Measurements from ENCODE around the gene DNAI4. TPM values are rescaled to one million over a fixed set of nuclear protein-coding genes. Genes with fewer than 3 reads are reported as not detected.
A peak's percentile ranks its signal among the peaks of the same experiment; 100 is the strongest.
"Not testable (repeated sequence)": the region's sequence is repeated elsewhere in the genome, so short reads cannot be mapped to it uniquely, and the experiment has no call there.

The DNAI4 gene, protein sequence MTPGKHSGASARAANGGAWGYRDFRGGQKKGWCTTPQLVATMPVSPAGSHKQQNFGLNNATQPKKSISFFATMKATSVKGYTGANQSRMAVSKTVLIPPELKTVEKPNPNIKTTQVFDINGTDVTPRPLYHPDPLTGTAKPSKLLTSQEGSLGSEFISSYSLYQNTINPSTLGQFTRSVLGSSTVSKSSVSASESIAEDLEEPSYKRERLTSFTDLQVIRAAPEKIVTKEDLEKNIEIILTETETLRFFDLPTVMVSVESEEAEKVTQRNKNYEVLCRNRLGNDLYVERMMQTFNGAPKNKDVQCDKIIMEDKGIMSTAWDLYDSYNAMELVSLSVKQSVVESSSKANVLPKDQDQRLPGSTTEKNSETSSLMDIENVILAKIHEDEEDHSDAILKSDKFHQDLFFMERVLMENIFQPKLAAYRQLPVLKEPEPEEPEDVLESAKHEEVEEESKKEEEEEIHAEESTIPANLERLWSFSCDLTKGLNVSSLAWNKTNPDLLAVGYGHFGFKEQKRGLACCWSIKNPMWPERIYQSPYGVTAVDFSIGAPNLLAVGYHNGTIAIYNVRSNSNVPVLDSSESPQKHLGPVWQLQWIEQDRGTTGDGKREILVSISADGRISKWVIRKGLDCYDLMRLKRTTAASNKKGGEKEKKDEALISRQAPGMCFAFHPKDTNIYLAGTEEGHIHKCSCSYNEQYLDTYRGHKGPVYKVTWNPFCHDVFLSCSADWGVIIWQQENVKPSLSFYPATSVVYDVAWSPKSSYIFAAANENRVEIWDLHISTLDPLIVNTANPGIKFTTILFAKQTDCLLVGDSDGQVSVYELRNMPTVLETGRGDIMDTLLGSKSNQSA
- 1.9 and 6.1 TPM in 2 replicates for total RNA-seq (2014; rRNA removed; shearing (Covaris generic))
- 10.2 and 12.0 TPM in 2 replicates for total RNA-seq (2022)
- Bru-seq, nascent RNA = percentile 43 among the genes with signal in this experiment
- BruChase-seq, experiment 1, labeled RNA remaining after a 6-hour chase = percentile 54 among the genes with signal in this experiment
- percentile 50 among the genes with signal in this experiment for BruChase-seq, experiment 2, labeled RNA remaining after a 2-hour chase
- long read RNA-seq, partial matches to known transcripts = 0 of 13 reads
- long read RNA-seq, other reads (novel, unspliced or antisense) = 12 of 13 reads

DNA sequence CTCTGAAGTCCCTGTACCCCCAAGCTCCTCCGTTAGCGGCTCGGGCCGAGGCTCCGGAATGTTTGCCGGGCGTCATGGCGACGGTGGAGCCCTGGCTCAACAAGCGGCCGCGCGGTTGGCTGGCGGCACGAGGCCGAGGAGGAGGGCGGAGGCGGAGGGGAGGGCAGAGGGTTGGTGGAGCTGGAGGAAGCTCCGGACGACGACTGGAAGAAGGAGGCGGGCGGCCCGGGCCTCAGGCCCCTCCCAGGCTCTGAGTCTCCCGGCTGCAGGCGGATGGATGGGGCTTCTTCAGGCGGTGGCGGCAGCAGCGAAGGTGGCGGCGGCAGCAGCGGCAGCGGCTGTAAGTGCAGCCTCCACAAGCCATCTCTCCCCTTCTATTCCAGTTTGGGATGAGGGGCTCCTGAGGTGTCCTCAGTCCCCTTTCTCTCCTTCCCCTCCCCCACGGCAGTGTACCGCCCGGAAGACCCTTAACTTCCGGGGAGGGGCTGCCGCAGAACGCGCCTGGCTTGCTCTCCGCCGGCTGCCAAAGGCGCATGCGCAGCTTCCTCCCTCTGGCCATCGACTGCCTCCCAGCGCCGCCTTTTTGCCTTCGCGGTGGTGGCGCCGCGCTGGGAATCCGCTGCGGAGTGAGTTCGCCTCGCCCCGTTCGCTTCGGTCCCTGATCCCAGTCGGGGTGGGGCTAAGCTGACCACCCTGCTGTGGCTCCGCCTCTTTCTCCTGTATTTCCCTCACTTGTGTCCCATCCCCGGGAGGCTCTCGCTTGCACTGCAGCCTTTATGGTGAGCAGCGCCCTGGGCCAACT lies at the start of gene DNAI4, which contains the start of gene MIER1:
DNAI4 (minus strand) TSS at position 101 of the 802 bp plus-strand sequence; CDS start at position 76, 25 bp downstream.
MIER1 (plus strand) TSS at position 235 of the 802 bp plus-strand sequence; CDS start at position 274, 39 bp downstream.
- POLR2A ChIA-PET = interaction anchor here (0.6 to 2.1 kb wide), 19 partner anchors 9 to 798 kb away, joined by 3 to 9 read pairs (median 4); partner anchors contain the start of gene SLC35D1
- TF ChIP-seq EZH2phosphoT487 (IDR thresholded peaks at IDR 0.05; ENCODE audit: borderline replicate concordance, low read depth, low read length) = no peak
- TF ChIP-seq, protein P1, sequence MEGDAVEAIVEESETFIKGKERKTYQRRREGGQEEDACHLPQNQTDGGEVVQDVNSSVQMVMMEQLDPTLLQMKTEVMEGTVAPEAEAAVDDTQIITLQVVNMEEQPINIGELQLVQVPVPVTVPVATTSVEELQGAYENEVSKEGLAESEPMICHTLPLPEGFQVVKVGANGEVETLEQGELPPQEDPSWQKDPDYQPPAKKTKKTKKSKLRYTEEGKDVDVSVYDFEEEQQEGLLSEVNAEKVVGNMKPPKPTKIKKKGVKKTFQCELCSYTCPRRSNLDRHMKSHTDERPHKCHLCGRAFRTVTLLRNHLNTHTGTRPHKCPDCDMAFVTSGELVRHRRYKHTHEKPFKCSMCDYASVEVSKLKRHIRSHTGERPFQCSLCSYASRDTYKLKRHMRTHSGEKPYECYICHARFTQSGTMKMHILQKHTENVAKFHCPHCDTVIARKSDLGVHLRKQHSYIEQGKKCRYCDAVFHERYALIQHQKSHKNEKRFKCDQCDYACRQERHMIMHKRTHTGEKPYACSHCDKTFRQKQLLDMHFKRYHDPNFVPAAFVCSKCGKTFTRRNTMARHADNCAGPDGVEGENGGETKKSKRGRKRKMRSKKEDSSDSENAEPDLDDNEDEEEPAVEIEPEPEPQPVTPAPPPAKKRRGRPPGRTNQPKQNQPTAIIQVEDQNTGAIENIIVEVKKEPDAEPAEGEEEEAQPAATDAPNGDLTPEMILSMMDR (conservative IDR thresholded peaks at IDR 0.05; ENCODE audit: low read length) = 0 out of 2 replicates have a peak, but pooled peaks have one; percentile 34
- peak; percentile 97 for DNase-seq (ENCODE audit: low spot score)
- H3K4me2 ChIP-seq (ENCODE audit: low read length) = peak within 1 kb of the TSS; percentile 81
- peaks cover 14% of the 10 kb centered on the region for H3K9me3 ChIP-seq (ENCODE audit: low read length)
- peaks cover 45% of the 10 kb centered on the region for H3K4me1 ChIP-seq (ENCODE audit: insufficient read depth, low read length, poor library complexity, severe bottlenecking)
- no TSS peak for BruUV-seq (replicated peaks)
- CTCF ChIA-PET (ENCODE audit: unreplicated experiment) = interaction anchor here (0.6 to 1.0 kb wide), 2 partner anchors 36 to 404 kb away, joined by 3 read pairs; no protein-coding TSS in a partner anchor
- no peaks in the 10 kb centered on the region; the same call in 1 of the 2 replicates for H4K20me1 ChIP-seq (ENCODE audit: insufficient read depth, low read length)
- peaks cover 74% of the 10 kb centered on the region for H3K79me2 ChIP-seq (ENCODE audit: insufficient read depth, low read depth, low read length)
- H2AFZ ChIP-seq (ENCODE audit: low read length) = peak within 1 kb of the TSS; percentile 81
- peak within 1 kb of the TSS; percentile 96 for H3K4me3 ChIP-seq (ENCODE audit: low read depth, low read length, poor library complexity, severe bottlenecking)
- peaks cover 60% of the 10 kb centered on the region for H3K36me3 ChIP-seq (ENCODE audit: insufficient read depth, low read length)
- no peaks in the 10 kb centered on the region for H3K9me2 ChIP-seq (ENCODE audit: insufficient read depth, low read length)
- H3K27ac ChIP-seq (ENCODE audit: low read depth, low read length, poor library complexity, severe bottlenecking) = peak within 1 kb of the TSS; percentile 70
- intact Hi-C loops (cut with micrococcal nuclease; ENCODE audit: unreplicated experiment) = loop anchor here (1.0 to 10.0 kb wide), 2 partner anchors 156 to 760 kb away; partner anchors contain the start of gene GADD45A

DNA sequence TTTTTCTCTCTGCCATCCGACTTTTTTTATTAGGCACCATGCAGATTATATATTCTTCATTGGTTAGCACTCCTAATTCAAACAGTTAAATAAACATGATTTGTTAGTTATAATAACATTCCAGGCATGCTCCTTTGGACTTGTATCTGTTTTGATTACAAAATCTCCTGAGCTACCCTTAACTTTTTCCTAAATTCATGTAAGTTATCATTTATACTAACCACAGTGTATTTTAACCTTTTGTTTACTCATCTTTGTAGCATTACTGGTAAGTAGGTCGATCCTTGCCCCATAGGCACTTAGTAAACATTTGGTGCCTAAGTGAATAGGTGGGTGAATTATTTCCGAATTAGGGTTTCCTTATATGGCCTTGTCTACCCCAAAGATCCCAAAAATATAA lies 43.9 kb upstream of the DNAI4 start:
- DNase-seq (ENCODE audit: low spot score) = no peak
- peaks cover 5% of the 10 kb centered on the region; the same call in 1 of the 2 replicates for H3K9me3 ChIP-seq (ENCODE audit: low read length)
- ChIA-PET CTCF (ENCODE audit: unreplicated experiment) (no interaction called here), POLR2A (interaction anchor here (1.0 kb wide), 1 partner anchor 27 kb away, joined by 3 read pairs; no protein-coding TSS in a partner anchor)
- no peaks in the 10 kb centered on the region for H3K9me2 ChIP-seq (ENCODE audit: insufficient read depth, low read length)
- H3K79me2 ChIP-seq (ENCODE audit: insufficient read depth, low read depth, low read length) = peaks cover 3% of the 10 kb centered on the region; the same call in 1 of the 2 replicates
- no peak overlapping the region for H3K4me3 ChIP-seq (ENCODE audit: low read depth, low read length, poor library complexity, severe bottlenecking)
- TF ChIP-seq EZH2phosphoT487 (IDR thresholded peaks at IDR 0.05; ENCODE audit: borderline replicate concordance, low read depth, low read length) = no peak
- TF ChIP-seq, protein P1 (conservative IDR thresholded peaks at IDR 0.05; ENCODE audit: low read length) = no peak
- H3K27ac ChIP-seq (ENCODE audit: low read depth, low read length, poor library complexity, severe bottlenecking) = no peak overlapping the region
- BruUV-seq (replicated peaks) = no TSS peak
- H4K20me1 ChIP-seq (ENCODE audit: insufficient read depth, low read length) = no peaks in the 10 kb centered on the region
- H3K36me3 ChIP-seq (ENCODE audit: insufficient read depth, low read length) = peaks cover 94% of the 10 kb centered on the region
- no peak overlapping the region for H3K4me2 ChIP-seq (ENCODE audit: low read length)
- no peaks in the 10 kb centered on the region for H3K4me1 ChIP-seq (ENCODE audit: insufficient read depth, low read length, poor library complexity, severe bottlenecking)
- H2AFZ ChIP-seq (ENCODE audit: low read length) = no peak overlapping the region
- intact Hi-C loops (cut with micrococcal nuclease; ENCODE audit: unreplicated experiment) = no loop called here

DNA sequence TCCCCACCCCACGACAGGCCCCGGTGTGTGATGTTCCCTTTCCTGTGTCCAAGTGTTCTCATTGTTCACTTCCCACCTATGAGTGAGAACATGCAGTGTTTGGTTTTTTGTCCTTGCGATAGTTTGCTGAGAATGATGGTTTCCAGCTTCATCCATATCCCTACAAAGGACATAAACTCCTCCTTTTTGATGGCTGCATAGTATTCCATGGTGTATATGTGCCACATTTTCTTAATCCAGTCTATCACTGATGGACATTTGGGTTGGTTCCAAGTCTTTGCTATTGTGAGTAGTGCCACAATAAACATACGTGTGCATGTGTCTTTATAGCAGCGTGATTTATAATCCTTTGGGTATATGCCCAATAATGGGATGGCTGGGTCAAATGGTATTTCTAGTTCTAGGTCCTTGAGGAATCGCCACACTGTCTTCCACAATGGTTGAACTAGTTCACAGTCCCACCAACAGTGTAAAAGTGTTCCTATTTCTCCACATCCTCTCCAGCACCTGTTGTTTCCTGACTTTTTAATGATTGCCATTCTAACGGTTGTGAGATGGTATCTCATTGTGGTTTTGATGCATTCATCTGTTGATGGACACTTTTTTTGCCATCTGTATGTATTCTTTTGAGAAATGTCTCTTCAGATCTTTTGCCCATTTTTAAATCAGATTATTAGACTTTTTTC lies 41.7 kb upstream of the DNAI4 start:
- H3K36me3 ChIP-seq (ENCODE audit: insufficient read depth, low read length) = peaks cover 95% of the 10 kb centered on the region
- BruUV-seq (replicated peaks); intact Hi-C loops (cut with micrococcal nuclease; ENCODE audit: unreplicated experiment): not testable (repeated sequence)

More for the DNA sequence above, 41.7 kb upstream of the DNAI4 start:
- DNase-seq (ENCODE audit: low spot score); H3K9me2 ChIP-seq (ENCODE audit: insufficient read depth, low read length); H3K9me3 ChIP-seq (ENCODE audit: low read length); H3K79me2 ChIP-seq (ENCODE audit: insufficient read depth, low read depth, low read length); H3K4me2 ChIP-seq (ENCODE audit: low read length); H4K20me1 ChIP-seq (ENCODE audit: insufficient read depth, low read length); H3K4me3 ChIP-seq (ENCODE audit: low read depth, low read length, poor library complexity, severe bottlenecking); H3K4me1 ChIP-seq (ENCODE audit: insufficient read depth, low read length, poor library complexity, severe bottlenecking); H3K27ac ChIP-seq (ENCODE audit: low read depth, low read length, poor library complexity, severe bottlenecking); H2AFZ ChIP-seq (ENCODE audit: low read length); CTCF ChIA-PET (ENCODE audit: unreplicated experiment): not testable (repeated sequence)
- POLR2A ChIA-PET = interaction anchor here (1.0 to 1.1 kb wide), 2 partner anchors 13 to 207 kb away, joined by 3 to 10 read pairs; no protein-coding TSS in a partner anchor
